NCI-H1105 (cell line): ENCODE measurements around the gene SYPL1.

Source experiments
- DNase-seq: peaks from one replicate; lab custom pipeline; 2025; lab: John Stamatoyannopoulos, UW

SYPL1 gene

DNA sequence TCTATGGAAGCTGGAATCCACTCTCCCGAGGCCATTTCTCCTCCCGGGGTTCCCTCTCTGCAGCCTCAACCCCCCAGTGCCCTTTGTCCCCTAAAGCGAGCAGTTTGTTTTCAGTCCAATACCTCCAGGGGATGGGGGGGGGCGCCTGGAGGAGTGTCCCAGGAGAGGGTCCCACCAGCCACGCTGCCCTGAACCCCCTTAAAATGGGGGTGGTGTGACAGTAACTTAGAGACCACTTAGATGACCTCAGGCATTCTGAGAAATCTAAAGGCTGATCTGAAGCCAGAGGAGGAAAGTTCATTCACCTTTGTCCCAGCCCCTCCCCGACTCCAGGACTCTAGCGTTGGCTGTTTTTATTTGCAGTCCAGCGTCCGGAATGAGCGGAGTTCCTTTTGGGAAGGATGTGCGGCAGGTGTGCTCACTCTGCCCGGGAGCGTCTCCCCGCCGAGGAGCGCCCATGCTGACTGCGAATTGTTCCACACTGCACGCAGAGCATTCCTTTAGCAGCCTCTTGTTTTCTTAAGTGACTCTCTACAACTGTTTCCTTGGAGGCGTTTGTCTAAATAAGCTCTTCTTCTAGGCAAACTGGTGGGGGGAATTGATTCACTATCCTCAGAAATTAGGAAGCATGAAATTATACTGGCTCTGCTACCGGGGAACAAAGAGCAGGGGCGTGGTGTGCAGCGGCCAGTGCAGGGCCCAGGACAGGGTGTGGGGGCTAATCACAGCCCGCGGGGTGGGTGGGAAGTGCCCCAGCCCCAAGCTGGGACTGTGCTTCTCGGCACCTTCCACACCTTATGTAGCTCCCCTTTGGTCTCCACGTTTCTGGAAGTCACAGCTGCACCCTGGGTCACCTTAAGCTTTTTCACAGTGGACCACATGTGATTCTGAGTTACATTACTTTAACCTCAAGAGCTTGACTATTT is 46.3 kb downstream of the SYPL1 start:
- DNase-seq = no peak

- DNase-seq = peak; percentile 65
These were observed 47.1 kb downstream of the SYPL1 start for GRCh38 chr7:106064771-106065574.

GRCh38 chr7:106064316-106064715 is 47.8 kb downstream of the SYPL1 start:
- DNase-seq = no peak

DNA sequence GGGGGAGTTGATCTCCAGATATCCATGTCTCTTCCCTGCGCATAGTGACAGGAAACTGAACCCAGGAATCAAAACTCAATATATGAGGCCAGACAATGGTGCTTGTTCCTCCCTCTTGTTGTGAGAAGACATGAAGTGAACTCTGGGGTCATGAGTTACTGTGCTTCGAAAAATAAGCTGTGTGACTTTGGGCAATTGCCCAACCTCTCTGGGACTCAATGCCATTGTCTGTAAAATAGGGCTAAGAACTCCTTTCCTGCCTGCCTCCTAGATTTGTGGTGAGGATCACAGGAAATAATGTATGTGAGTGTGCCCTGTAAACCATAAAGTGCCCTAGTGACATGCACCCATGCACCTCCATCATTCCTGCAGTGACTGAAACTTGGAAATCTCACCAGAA is 48.4 kb downstream of the SYPL1 start:
- DNase-seq = no peak

- DNase-seq = no peak
These were observed 49.1 kb downstream of the SYPL1 start for GRCh38 chr7:106063024-106063423.

DNA sequence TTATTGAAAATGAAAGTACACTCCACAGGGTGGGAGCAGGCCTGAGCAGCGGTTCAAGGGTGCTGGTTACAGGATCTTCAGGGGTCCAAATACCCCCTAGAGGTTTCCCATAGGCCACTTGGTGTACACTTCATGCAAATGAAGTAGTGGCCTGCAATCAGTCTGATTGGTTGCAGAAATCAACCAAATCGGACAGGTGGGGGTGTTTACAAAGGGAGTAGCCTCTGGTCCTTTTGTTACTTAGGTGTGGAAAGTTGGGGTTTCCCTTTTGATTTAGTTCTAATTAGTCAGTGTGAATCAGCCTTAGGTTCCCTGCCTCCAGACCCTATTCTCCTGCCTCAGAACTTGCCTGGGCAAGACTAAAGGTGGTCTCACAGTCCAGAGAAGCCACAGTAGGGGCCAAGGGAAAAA is 49.6 kb downstream of the SYPL1 start:
- DNase-seq = no peak

DNA sequence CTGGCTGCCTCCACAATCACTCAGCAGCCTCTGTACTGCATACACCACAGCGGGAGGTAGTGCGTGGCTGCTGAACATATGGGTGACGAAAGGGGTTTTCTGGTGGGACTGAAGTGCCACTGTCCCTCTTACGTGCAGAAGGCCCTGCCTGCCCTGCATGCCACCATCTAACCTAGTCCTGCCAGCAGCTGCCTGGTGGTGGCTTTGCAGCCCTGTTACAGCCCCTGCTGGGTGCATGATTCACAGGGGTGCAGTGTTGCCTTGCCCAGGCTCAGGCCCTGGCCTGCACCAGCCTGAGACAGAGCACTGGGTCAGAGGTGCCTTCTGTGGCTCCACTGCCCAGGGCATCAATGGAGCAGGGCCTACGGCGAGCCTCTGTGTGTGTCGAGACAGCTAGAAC is 50.1 kb downstream of the SYPL1 start:
- no peak for DNase-seq

- DNase-seq = no peak
These were observed 50.7 kb downstream of the SYPL1 start for GRCh38 chr7:106061301-106061979.

DNA sequence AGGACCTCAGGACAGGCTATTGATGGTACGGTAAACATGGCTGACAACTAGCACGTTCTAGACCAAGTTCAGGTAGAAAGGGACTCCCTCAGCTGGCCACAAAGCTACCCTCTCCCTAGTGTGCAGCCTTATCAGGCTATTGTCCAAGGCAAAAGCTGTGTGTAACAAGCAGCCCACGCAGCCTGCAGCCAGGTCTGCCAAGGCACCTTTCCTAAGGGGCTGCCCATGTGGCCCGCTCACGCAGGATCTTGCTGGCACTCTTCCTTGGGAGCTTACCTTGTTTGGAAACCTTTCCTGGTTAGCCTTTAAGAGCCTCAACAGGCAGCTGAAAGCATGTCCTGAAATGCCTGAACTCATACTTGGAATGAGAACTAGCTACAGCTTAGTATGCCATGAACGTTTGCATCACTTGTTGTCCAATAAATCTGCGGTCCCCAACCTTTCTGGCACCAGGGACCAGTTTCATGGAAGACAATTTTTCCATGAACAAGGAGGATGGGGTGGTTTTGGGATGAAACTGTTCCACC is 51.7 kb downstream of the SYPL1 start:
- no peak for DNase-seq

DNA sequence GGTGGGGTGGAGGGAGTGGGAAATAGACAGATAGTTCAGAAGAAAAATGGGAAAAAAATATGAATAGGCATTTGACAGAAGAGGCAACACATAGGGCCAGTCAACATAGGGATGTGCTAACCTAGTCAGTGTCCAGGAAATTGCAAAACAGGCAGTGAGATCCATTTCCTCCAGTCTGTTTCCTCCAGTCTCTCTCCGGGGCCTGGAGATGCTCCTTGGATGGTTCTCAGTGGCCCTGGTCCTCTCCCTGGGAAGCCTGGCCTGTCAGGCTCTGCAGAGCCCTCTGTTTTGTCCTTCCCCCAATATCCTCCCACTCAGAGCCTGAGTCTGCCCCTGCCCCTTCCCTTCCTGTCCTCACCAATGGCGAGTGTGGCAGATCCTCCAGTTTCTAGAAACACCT is 52.6 kb downstream of the SYPL1 start:
- DNase-seq = no peak

DNA sequence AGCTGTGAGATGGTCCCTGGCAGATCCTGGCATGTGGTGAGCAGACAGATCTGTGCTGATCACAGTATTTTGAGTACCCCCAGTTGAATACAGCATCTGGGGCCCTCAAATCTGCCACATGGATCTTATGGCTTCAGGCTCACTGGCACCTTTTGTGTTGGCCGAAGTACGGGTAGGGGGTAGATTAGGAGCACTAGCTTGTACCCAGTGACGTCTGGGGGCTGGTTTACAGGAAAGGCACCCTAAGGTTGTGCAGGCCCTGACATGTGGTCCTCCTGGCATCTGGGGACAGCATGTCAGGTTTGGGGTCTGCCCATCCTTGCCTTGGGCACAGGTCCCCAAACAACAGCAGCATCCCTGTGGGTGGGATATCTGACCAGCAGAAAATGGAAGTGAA is 53.2 kb downstream of the SYPL1 start:
- no peak for DNase-seq

DNA sequence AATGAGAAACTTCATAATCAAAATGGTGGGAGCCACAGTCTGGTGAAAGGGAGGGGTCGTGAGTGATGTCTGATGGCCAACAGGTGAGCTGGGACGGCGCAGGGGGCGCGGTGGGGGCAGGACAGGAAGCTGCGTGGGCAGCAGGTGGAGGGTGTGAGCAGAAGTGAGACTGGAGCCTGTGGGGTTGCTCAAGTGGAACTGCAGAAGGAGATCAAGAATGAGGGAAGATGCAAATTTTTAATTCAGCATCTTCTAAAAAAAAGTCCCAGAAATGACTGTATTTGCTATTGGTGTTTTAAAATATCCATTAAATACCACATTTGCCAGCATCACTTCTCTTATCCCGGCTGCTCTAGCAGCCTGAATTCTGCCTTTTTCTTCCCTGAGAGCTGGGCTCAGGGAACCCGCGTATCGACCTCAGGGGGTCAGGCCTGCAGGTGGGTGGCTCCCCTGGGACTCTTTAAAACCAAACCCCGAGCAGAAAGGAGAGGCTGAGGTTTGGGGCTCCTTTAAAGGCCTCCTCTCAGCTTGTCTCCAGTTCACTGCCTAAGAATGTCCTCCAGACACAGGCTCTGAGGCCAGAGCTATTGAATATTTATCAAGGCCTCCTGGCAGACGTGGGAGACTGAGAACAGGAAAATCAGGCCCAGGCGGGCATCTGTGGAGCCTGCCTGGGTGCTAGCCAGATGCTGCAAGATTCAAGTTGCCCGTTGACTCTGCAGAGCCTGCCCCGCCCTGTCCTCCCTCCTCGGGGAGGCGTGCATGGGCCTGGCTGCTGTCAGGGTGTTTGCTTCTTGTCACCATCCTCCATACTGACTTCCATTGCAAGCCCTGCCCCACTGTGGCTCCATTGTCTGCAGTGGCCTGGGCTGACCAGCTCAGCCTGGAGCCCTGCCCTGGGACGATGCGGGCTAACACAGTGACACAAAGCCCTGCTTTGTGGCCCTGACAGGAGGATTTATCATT is 53.9 kb downstream of the SYPL1 start:
- peak; percentile 53 for DNase-seq

DNA sequence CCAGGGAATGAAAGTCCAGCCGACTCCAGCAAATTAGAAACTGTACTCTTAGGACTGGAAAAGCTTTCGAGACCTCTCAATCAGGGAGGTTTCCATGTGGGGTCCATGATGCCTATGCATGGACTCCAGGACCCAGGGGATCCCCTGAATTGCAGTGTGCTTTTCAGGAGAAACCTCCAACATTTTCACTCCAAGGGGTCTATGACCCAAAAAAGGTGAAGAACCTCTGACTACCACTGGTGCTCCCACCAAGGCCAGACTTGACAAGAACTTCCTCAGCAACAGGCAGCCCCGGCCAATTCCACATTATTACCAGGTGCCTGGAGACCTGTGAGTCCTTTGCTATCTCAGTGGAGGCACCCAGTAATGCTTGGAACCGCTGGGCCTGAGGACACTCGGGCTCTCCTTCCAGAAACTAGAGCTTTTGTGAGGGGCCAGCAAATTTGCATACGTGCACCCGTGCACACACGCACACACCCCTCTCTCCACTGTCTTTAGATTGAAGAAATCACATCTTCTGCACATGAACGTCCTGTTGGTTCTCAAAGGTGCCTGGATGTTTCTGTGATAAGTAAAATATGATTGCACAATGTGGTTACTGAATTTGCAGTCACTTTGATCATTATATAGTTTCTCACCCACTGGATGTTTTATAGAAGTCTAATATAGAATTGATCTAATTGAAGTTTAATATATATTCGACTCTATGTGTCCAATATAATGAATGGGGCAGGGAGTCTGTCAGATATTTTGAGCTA is 54.7 kb downstream of the SYPL1 start:
- DNase-seq = no peak

DNA sequence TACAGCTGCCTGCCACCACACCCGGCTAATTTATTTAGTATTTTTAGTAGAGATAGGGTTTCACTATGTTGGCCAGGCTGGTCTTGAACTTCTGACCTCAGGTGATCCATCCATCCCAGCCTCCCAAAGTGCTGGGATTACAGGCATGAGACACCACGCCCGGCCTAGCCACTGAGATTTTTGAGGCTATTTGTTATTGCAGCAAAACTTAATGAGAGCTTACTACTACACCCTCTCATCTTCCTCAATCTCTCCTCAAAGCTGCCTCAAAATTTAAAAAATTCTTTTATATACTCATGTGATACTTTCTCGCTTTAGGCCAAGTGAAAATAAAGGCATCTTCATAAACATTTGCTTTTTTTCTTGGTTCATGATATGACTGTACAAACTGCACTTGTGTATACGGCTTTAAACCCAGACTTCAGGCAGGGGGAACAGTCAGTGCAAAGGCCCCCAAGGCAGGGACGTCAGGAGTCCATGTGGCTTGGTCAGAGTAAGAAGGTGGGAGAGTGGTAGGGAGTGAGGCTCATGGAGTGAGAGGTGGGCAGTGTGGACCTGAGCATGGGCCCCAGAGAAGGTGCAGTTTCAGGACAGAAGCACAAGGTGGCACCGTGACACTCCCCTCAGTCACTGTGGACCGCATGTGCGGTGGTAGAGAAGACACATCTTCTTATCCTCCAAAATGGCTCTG is 55.5 kb downstream of the SYPL1 start:
- DNase-seq = peak; percentile 68

DNA sequence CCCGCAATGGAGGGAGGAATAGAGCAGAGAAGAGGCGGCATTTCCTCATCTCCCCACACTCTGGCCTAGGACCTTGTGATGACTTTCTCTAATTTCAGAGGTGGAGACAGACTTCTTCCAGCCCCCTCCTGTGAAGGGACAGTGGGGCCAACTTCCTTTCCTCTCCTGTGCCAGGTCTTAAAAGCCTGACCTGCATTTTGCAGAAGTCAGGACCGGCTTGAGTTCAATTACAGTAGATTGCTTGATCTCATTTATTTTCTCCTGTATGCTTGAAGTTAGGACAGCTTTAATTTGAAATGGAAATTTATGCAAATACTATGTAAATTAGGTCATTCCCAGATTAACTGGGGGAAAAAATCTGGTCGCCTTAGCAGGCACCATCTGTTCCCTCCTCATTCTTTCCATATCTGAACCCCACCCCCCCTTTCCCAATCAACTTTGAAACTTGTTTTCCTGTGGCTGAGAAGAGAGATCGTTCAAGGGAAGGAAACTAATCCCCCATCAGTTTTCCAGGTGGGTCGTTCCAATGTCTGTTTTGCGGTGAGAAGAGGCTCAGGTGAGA is 57.1 kb downstream of the SYPL1 start:
- no peak for DNase-seq

GRCh38 chr7:106054156-106054910 is 57.8 kb downstream of the SYPL1 start:
- DNase-seq = no peak

- DNase-seq = no peak
These were observed 59.0 kb downstream of the SYPL1 start for GRCh38 chr7:106053109-106053508.

DNA sequence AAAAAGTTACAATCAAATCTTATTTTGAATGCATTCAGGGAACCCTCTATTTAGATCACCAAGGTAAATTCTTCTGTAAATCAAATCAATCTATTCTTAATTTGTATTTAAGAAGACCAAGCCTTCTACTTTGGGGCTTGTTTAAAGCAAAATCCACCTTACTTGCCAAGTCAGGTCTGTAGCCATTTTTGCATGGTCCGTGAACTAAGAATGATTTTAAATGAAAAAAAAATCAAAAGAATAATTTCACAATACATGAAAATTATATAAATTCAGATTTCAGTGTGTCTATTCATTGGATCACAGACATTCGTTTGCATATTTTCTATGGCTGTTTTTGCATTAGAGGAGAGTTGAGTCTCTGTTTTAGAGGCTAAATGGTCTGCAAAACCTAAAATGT is 59.4 kb downstream of the SYPL1 start:
- DNase-seq = no peak

GRCh38 chr7:106050746-106051117 is 61.4 kb downstream of the SYPL1 start:
- no peak for DNase-seq
